Right atrium auricular region (tissue), 2 donors: Measurements from ENCODE around the gene CRLF2. TPM values are rescaled to one million over a fixed set of nuclear protein-coding genes. Genes with fewer than 3 reads are reported as not detected.
"Not testable (repeated sequence)": the region's sequence is repeated elsewhere in the genome, so short reads cannot be mapped to it uniquely, and the experiment has no call there.

Experiments
- DNase-seq: peaks from one replicate; pipeline ENCODE4 v3.0.0-alpha.2; 2019; ENCODE audit warnings: low spot score
- H3K27ac ChIP-seq, 2 donors: fragments of 200-600 bp; sonication (generic); 1 replicate in 1 of 2; 2 replicates in 1 of 2; pipeline ENCODE4 v1.5.1; 2016 to 2019
- H3K27me3 ChIP-seq, 2 donors: fragments of 200-600 bp; sonication (generic); one replicate each; pipeline versions ENCODE4 v1.5.1 to v1.6.0; 2017 to 2019
- H3K36me3 ChIP-seq: fragments of 200-600 bp; sonication (generic); one replicate; pipeline ENCODE4 v1.5.1; 2016
- H3K4me1 ChIP-seq, 2 donors: fragments of 200-600 bp; sonication (generic); one replicate each; pipeline versions ENCODE4 v1.5.1 to v1.6.0; 2017 to 2019
- H3K4me3 ChIP-seq, 2 donors: fragments of 200-600 bp; sonication (generic); 1 replicate in 1 of 2; 2 replicates in 1 of 2; pipeline ENCODE4 v1.5.1; 2017 to 2019; ENCODE audit warnings: mild to moderate bottlenecking in 1 of 2, moderate library complexity in 1 of 2
- H3K9me3 ChIP-seq, 2 donors: fragments of 200-600 bp; sonication (generic); one replicate each; pipeline ENCODE4 v1.5.1; 2019
- CTCF ChIP-seq, 2 donors: fragments of 200-600 bp; sonication (generic); IDR thresholded peaks; one replicate each; pipeline ENCODE4 v1.5.1; 2019; ENCODE audit warnings: antibody characterized with exemption in 2 of 2
- total RNA-seq, 2 donors: library from RNA; depleted of rRNA; stranded (reverse); fragments of >200 nt; gene quantifications; one replicate each; pipeline ENCODE4 v1.1.0, GENCODE V29; 2016

The CRLF2 gene
- total RNA-seq, 2 donors from 2014 or later = not detected

- DNase-seq = peak; percentile 81
- Histone ChIP-seq H3K27ac (no peak overlapping the region), H3K4me1 (peaks cover 0 to 15% of the 10 kb centered on the region in 2 donors), H3K36me3 (no peaks in the 10 kb centered on the region), H3K4me3 (no peak overlapping the region), H3K9me3 (no peaks in the 10 kb centered on the region), H3K27me3 (no peaks in the 10 kb centered on the region)
- TF ChIP-seq CTCF (IDR thresholded peaks at IDR 0.05) = peak; percentile 61 to 81
These were observed 34.4 kb upstream of the CRLF2 start for GRCh38 chrX:1246816-1247215.

DNA sequence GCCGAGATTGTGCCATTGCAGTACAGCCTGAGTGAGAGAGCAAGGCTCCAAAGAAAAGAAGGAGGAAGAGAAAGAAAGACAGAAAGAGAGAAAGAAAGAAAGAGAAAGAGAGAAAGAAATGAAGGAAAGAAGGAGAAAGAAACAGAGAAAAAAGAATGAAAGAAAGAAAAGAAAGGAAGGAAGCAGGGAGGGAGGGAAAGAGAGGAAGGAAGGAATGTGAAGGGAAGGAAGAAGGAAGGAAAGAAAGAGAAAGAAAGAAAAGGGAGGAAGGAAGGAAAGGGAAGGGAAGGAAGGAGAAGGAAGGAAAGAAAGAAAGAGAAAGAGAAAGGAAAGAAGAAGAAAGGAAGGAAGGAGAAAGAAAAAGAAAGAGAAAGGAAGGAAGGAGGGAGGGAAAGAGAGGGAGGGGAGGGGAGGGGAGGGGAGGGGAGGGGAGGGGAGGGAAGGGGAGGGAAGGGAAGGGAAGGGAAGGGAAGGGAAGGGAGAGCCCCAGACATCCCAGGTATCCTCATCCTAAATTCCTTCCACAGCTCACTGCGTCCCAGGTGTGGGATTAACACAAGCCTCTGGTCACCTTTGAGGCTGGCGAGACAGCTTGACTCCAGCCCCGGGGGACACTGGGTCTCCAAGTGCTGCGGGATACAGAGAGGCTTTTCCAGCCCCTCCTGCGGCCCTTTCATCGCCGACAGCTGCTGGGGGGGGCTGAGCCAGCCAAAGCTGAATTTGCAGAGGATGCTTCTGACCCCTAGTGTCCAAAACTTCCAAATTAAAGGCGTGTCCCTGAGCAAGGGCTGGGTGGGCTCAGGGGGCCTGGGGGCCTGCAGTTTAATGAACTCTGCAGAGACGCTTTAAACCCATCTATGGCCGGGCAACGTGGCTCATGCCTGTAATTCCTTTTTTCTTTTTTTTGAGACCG lies 32.0 kb upstream of the CRLF2 start:
- no peaks in the 10 kb centered on the region for H3K36me3 ChIP-seq
- H3K27me3 ChIP-seq = no peaks in the 10 kb centered on the region
- H3K27ac ChIP-seq = no peak overlapping the region
- no peak for DNase-seq
- no peaks in the 10 kb centered on the region for H3K9me3 ChIP-seq
- TF ChIP-seq CTCF (IDR thresholded peaks at IDR 0.05) = no peak
- peaks cover 0 to 12% of the 10 kb centered on the region in 2 donors for H3K4me1 ChIP-seq
- no peak overlapping the region for H3K4me3 ChIP-seq

DNA sequence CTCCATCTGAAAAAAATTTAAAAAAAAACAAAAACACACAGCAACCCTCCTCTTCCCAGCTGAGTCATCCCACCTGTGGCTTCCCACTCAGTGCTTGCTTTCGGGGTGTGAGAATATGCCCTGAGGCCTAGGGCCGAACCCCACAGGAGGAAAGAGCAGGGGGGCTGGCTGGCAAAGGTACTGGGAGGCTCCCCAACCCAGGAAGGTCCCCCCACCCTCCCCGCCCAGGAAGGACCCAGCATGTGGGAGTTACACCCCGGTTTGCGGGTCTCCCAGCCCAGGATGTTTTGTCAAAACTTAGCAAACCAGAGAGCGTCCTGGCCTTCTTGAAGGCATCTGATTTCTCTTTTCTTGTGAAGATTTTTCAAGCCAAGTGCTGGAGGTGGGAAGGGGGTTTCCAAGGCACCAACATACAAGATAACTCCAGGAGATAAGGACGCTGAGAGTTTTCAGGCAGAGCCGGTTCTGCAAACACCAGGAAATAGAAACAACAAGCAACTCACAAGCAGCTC lies 30.5 kb upstream of the CRLF2 start:
- H3K4me1 ChIP-seq = no peaks in the 10 kb centered on the region
- DNase-seq = no peak
- no peaks in the 10 kb centered on the region for H3K27me3 ChIP-seq
- no peak overlapping the region for H3K4me3 ChIP-seq
- no peaks in the 10 kb centered on the region for H3K36me3 ChIP-seq
- no peak for TF ChIP-seq CTCF (IDR thresholded peaks at IDR 0.05)
- H3K27ac ChIP-seq = no peak overlapping the region
- no peaks in the 10 kb centered on the region for H3K9me3 ChIP-seq

DNA sequence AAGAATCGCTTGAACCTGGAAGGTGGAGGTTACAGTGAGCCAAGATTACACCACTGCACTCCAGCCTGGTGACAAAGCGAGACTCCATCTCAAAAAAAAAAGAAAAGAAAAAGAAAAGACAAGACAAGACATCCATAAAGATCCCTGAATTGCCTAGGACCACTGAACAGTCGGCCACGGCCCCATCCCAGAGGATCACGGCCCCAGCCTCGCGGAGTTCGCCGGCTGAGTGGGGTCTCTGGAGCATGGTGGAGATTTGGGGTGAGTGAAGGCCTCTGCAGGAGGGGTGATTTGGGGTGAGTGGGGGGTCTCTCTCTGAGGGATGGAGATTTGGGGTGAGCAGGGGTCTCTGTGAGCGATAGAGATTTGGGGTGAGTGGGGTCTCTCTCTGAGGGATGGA lies 28.1 kb upstream of the CRLF2 start:
- not testable (repeated sequence) for H3K9me3 ChIP-seq, DNase-seq

GRCh38 chrX:1239681-1240142 lies 27.3 kb upstream of the CRLF2 start:
- H3K27ac ChIP-seq = no peak overlapping the region
- TF ChIP-seq CTCF (IDR thresholded peaks at IDR 0.05) = no peak

More for the DNA sequence above, 28.1 kb upstream of the CRLF2 start:
- H3K27ac ChIP-seq, H3K4me1 ChIP-seq, H3K4me3 ChIP-seq, H3K36me3 ChIP-seq, H3K27me3 ChIP-seq: not testable (repeated sequence)

GRCh38 chrX:1231850-1232465 lies 19.5 kb upstream of the CRLF2 start:
- TF ChIP-seq CTCF (IDR thresholded peaks at IDR 0.05) = no peak
- Histone ChIP-seq H3K36me3 (no peaks in the 10 kb centered on the region), H3K4me3 (no peak overlapping the region), H3K27me3 (no peaks in the 10 kb centered on the region), H3K27ac (no peak overlapping the region), H3K9me3 (no peaks in the 10 kb centered on the region), H3K4me1 (no peaks in the 10 kb centered on the region)
- DNase-seq = no peak

More at GRCh38 chrX:1239681-1240142, 27.3 kb upstream of the CRLF2 start:
- Histone ChIP-seq H3K4me1 (no peaks in the 10 kb centered on the region), H3K9me3 (no peaks in the 10 kb centered on the region), H3K27me3 (no peaks in the 10 kb centered on the region), H3K4me3 (no peak overlapping the region), H3K36me3 (no peaks in the 10 kb centered on the region)
- peak; percentile 85 for DNase-seq

DNA sequence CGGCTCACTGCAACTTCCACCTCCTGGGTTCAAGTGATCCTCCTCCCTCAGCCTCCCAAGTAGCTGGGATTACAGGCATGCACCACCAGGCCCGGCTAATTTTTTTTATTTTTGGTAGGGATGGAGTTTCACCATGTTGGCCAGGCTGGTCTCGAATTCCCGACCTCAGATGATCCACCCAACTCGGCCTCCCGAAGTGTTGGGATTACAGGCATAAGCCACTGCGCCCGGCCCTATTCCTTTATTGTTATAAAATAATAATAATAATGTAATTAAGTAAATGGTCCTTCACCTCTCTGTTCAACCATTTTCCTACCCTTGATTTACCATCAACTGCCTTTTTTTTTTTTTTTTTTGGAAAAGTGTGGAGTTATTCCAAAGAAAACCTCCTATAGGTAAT lies 15.7 kb upstream of the CRLF2 start:
- not testable (repeated sequence) for H3K36me3 ChIP-seq, DNase-seq

More for the DNA sequence above, 15.7 kb upstream of the CRLF2 start:
- H3K27ac ChIP-seq, H3K4me3 ChIP-seq, H3K27me3 ChIP-seq, H3K4me1 ChIP-seq, H3K9me3 ChIP-seq: not testable (repeated sequence)
